ELR (cell line): ENCODE data around the gene FAM193A.
A peak's percentile ranks its signal among the peaks of the same experiment; 100 is the strongest.
"Not testable (repeated sequence)": the region's sequence is repeated elsewhere in the genome, so short reads cannot be mapped to it uniquely, and the experiment has no call there.

ENCODE experiments used
- DNase-seq: peaks from one replicate; pipeline ENCODE4 v3.0.0-alpha.2; 2015; ENCODE audit warnings: low read depth

Gene FAM193A

DNA sequence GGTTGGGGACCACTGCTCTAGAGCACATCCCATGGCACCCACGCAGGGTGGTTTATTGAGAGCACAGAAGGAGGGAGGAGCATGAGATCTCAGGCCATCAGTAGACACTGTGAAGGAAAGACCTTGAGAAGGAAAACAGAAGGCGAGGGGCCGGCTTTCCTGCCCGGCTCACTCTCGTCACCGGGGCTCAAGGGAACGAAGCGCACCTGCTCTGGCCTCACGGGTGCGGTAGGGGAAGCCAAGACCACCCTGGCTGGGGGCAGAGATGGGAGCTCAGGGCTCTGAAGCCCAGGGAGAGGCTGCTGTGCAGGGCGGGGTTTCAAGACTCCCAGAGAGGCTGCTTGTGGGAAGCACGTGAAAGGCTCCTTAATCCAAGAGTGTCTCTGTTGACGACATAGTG lies 113.8 kb downstream of the FAM193A start:
- DNase-seq = no peak

DNA sequence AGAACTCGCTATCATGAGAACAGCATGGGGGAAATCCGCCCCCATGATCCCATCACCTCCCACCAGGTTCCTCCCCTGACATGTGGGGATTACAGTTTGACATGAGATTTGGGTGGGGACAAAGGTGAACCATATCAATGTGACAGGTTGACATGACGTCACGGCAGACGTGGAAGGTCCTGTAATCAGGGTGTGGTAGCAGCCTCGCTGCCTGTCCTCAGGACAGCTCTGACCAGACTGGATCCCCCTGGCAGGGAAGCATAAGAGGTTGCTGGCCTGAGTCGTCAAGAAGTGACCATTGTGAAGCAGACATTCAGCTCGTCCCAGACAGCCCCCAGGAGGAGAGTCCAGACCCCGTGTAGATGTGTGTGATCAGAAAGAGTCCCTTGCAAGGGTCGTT lies 115.1 kb downstream of the FAM193A start:
- no peak for DNase-seq

DNA sequence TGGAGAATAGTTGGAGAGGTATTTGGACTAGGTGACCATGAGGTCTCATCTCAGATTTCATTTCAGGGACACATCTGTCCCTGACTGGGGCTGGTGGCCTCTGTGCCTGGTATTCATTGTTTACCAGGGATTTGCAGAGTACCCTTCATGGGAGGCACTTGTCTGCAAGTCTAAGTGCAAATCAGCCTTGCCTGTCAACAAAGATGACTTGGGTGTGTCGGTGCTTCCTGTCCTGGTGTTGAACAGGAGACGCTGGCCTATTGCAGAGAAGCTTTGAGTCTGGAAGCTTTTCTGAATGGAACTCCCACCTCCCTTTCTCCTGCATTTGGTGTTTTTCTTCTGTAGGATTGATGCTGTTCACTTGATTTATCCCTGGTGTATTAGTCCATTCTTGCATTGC lies 115.6 kb downstream of the FAM193A start:
- no peak for DNase-seq

DNA sequence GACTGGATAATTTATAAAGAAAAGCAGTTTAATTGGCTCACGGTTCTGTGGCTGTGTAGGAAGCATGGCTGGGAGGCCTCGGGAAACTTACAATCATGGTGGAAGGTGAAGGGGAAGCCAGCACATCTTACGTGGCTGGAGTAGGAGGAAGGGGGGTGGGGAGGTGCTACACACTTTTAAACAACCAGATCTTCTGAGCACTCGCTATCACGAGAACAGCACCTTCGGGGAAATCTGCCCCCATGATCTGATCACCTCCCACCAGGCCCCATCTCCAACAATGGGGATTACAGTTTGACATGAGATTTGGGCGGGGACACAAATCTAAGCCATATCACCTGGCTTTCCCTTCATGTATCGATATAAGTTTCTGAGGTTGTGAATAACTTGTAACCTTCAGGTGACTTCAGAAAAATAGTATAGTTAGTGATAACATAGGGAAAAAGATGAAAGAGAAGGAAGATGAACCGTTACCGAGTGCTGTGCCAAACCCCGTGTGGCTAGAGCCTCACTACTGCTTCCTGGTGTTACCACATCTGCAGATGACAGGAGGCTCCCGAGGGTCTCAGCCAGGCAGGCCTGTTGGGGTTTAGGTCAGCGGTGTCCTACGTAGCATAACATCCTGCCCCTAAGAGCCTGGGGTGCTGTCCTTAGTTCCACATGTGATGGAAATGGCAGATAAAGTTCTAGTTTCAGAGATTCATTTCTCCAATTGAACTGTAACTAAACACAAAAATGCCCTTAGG lies 116.1 kb downstream of the FAM193A start:
- no peak for DNase-seq

DNA sequence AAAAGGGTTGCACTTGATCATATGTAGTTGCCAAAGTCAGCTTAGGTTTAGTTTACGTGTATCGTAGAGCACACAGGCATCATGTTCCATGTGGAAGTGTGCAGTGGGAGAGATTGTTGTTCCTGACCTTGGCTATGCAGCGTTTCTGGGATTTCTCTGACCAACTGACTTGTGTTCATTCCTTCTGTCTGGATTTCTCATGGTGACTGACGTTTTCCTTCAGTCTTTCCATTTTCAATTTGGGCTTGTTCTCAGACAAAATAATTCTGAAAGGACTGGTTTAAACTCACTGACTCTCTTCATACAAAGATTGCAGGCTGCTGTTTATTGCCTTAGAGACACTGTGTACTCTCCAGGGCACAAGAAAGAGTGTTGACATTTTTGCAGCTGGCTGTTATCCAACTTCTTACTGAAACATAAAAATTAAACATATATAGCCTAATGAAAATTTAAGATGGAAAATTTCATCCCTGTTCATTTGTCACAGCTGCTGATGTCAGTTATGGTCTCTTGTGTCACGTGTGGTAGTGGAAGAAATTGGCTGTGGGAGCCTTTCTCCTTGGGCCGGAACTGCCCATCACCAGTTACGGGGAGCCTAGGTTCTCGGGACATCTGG lies 124.3 kb downstream of the FAM193A start:
- DNase-seq = no peak

DNA sequence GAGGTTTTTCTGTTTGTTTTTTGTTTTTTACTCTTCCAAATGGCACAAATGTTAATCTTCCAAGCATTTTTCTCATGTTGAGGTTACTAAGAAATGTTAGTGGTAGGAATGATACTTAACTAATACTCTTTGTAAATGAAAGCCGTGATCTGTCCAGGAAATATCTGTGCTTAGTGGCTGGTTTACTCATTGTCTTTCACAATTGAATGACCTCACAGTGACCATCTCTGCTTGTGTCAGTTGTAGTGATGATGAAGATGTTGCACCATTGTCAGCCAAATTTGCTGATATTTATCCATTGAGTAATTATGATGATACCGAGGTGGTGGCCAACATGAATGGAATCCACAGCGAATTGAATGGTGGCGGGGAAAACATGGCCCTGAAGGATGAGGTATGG lies 126.2 kb downstream of the FAM193A start:
- DNase-seq = peak; percentile 90

DNA sequence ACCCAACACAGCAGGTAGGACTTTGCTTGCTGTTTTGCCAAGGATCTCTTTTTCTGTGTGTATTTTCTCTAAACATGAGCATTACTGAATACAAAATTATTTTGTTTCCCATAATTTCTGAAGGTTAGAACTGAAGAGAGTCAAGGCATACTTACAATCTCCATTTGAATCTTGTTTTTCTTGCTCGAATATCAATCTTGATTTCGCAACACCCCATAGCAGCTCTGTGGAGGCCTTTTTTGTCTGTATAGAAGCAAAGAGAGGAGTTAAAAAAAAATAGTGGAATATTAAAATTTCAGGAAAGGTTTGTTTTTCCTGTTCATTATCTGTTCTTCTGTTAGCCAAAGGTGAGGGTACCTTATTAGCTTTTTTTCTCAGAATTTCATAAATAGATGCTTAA lies 126.8 kb downstream of the FAM193A start:
- DNase-seq = no peak

DNA sequence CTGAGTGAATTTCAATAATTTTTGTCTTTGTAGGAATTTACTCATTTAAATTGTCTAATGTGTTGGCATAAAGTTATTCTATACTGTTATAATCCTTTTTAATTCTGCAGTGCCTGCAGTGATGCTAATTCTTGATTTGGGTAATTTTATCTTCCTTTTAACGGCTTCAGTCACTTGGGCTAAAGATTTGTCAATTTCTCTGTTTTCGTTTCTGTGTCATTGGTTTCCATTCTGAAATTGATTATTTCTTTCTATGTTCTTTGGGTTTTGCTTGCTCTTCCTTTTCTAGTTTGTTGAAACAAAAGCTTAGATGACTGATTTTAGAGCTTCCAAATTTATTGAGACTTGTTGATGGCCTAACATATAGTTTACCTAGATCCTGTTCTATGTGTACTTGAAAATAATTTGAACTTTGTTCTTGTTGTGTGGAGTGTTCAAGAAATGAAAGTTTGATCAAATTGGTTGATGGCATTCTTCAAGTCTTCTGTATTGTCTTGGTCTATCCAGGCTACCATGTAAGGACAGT lies 130.3 kb downstream of the FAM193A start:
- no peak for DNase-seq

DNA sequence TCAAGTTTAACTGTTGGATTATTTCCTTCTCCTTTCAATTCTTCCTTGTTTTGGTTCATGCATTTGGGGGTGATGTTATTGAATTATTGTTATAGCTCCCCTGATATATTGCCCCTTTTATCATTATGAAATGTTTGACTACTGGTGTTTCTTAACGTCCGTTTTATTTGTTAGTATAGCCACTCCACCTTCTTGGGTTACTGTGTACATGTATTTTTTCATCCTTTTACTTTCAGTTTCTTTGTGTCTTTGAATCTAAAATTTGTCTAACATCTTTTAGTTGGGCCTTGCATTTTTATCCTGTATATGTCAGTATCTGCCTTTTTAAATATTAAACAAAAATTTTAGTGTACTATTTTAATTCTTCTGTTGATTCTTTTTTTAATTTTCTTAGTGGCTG lies 131.0 kb downstream of the FAM193A start:
- DNase-seq = no peak

DNA sequence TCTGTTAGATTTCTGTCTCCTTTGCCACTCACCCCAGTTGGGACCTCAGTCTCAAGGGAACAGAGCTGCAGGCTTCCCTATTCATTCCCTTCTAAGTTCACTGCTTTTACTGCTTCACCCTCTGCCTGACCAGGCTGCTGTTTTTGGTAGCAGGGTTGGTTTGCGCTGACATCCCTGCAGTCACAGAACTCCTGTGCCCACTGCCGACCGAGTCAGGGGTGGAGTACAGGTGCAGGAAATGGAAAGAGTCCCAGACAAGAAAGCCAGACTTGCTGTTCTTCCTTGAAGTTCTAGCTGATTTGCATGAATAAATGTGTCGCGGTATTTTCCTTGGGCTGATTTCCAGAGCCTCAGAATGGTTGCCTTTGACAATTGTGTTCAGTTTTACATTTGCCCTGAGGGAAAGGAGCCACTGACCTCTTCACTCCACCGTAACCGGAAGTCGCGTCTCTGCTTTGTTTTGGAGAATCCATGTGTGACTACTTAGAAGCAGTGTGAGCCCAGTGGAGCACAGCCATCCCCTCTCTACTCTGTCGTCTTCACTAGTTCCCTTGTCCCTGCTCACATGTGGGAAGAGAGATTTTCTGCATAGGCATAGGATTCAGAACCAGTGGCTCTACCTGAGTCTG lies 134.9 kb downstream of the FAM193A start:
- no peak for DNase-seq

DNA sequence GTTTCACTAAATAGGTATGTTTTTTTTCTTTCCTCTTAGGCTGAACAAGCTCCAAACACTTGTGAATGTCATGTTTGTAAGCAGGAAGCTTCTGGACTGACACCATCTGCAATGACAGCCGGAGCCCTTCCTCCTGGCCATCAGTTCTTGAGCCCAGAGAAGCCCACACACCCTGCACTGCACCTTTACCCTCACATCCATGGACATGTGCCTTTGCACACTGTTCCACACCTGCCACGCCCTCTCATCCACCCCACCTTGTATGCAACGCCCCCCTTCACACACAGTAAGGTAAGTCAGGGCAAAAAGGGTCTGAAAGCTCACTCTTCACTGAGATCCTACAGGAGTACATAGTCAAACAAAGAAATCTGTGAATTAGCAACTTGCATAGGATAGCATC lies 135.6 kb downstream of the FAM193A start:
- no peak for DNase-seq

DNA sequence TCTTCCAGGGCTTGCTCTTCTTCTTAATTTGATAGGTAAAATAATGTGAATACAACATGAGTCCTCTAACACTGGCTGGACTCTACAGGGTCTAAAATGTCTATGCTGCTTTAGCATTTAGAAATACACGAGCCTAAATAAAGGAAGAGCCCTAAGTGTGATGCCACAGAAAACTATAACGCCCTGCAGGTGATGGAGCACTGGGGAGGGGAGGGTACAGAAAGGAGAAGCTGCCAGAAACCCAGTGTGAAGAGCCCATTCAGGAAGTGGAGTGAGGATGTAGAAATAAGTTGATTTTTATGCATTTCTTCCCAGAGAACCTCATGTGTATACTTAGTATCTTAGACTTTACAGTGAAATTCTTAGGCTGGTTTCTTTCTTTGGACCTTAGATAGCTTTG lies 136.3 kb downstream of the FAM193A start:
- no peak for DNase-seq

DNA sequence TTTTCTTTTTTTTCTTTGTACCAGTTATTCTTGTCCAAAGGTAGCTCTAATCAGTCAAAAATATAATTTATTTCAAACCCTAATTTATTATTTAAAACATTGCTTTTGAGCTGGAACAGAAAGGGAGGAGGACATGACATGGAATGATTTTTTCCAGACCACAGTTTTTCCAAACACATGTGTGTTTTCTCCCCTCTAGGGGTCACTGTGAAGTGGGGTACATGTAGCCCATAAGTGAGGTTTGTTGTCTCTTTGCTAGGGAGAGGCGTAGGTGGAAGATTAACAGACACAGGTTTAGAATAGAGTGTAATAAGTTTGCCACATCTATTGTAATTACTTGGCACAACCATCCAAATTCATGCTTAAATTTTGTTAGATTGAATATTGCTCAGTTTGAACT lies 136.7 kb downstream of the FAM193A start:
- DNase-seq = peak; percentile 19

DNA sequence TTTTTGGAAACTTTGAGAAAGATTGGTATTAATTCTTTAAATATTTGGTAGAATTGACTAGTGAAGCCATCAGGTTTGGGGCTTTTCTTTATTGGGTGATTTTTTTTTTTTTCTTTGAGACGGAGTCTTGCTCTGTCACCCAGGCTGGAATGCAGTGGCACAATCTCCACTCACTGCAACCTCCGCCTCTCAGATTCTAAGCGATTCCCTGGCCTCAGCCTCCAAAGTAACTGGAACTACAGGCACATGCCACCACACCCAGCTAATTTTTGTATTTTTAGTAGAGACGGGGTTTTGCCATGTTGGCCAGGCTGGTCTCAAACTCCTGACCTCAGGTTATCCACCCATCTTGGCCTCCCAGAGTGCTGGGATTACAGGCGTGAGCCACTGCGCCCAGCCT lies 143.3 kb downstream of the FAM193A start:
- not testable (repeated sequence) for DNase-seq

DNA sequence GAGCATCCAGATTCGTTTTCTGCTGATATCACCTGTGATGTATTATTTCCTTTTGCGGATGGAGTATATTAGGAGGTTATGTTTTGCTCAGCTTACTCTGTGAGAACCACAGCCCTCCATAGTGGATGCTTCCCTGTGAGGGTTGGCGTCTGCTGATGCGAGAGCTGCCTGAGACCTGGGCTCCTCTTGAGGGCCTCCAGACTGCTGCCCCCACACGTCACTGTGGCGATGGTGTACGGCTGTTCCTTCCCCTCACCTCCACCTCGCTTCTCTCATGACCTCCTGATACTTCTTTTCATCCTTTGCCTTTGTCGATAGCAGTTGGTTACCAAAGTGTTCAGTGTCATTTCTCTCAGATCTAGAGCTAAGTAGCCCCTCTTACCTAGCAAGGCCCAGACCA lies 148.0 kb downstream of the FAM193A start:
- no peak for DNase-seq

DNA sequence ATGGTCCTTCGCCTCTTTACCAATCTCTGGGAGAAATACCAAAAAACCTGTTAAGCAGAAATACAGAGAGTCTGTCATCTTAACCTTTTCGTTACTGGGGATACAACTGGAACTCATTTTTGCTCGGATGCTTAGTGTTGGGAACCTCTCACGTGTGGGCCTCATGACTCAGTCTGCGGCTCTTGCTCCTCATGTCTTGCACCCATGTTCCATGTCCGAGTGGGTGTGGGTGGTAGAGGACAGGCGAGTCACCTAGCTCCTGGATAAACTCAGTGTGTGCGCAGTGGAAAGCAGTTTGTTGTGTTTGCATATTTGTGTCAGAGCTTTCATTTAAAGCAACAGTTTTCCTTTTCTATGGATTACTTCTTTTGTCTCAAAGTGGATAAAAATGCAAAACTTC lies 149.1 kb downstream of the FAM193A start:
- peak; percentile 29 for DNase-seq

DNA sequence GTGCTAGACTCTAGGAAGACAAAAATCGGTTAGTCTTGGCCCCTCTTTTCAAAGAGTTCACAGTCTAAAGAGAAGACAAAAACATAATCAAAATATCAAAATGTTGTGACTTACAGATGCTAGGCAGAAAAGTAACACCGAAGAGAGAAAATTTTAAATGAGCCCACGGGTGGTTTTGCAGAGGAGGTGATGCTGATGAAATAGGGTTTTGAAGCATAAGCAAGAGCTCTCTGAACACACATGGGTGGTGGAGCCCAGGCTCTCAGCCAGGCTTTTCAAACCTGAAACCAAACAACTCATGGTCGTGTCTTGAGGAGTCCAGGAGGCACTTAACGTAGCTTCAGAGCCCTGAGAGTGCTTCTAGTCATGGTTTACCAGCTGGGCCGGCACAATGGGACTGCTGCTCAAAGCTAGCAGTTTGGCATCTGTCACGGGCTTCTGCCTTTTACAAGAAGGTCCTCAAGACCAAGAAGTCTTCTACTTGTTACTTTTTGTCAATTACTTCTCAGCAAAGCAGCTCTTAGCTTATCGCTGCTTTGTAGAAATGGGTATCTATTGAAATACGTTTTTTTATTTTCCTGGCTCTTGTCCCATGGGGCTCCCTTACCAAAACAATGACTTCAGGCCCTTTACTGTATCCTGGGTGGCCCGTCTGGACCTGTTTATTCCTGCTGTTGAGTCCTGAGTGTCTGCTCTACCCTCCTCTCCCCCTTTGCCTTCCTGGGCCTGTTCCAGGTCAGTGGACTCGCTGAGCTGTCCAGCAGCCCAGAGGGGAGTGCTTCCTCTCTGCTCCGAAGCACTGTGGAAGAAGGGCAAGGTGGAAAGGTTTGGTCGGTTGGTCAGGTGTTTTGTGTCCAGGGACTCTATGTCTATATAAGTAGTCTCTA lies 150.2 kb downstream of the FAM193A start:
- DNase-seq = no peak

DNA sequence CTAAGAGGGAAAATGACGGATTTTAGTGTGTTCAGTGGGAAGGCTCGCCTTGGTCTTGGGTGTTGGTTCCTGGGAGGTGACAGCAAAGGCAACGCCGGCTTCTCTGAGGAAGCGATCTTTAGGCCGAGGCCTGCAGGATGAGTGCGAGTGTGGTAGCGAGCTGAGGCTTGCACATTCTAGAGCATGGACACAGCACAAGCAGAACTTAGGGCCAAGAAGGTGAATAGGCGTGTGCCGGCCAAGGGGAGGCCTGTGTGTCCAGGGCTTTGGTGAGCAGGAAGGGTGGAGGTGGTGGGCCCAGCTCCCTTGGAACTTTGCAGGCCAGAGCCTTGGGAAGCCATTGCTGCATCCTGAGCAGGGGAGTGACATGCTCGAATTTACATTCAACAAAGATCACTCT lies 151.8 kb downstream of the FAM193A start:
- no peak for DNase-seq

DNA sequence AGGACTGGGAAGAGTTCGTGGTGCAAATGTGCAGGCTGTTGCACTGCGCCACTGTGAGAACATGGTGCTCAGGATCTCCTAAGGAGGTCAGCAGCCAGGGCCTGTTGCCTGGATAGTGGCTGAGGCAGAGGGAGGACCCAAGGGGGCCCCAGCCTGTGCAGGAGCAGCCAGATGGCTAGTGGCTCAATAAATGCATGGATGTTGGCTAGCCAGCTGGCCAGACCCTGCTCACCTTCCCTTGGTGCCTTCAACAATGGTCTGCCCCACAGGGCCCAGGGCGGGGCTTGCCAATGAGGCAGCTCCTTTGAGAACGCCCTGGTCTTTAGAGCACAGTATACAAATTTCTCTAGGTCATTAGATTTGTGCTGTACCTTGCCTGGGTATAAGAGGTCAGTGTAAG lies 152.2 kb downstream of the FAM193A start:
- DNase-seq = no peak

DNA sequence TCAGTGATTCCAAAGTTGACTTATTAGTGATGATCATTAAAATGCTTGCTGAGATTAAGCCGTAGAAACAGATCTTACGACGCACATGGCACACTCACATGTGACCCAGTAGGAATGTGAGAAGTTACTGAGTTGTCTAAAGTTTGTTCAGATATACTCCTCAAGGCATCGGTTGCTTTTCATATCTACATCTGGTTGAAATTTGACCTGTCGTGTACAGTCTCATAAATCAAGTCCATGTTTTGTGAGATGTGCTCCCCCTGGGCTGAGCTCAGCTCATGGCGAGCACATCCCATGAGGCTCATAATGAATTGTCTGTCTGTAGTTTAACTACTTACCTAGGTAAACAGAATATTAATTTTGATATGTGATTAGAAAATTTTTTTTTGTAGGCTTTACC lies 152.7 kb downstream of the FAM193A start:
- DNase-seq = no peak

DNA sequence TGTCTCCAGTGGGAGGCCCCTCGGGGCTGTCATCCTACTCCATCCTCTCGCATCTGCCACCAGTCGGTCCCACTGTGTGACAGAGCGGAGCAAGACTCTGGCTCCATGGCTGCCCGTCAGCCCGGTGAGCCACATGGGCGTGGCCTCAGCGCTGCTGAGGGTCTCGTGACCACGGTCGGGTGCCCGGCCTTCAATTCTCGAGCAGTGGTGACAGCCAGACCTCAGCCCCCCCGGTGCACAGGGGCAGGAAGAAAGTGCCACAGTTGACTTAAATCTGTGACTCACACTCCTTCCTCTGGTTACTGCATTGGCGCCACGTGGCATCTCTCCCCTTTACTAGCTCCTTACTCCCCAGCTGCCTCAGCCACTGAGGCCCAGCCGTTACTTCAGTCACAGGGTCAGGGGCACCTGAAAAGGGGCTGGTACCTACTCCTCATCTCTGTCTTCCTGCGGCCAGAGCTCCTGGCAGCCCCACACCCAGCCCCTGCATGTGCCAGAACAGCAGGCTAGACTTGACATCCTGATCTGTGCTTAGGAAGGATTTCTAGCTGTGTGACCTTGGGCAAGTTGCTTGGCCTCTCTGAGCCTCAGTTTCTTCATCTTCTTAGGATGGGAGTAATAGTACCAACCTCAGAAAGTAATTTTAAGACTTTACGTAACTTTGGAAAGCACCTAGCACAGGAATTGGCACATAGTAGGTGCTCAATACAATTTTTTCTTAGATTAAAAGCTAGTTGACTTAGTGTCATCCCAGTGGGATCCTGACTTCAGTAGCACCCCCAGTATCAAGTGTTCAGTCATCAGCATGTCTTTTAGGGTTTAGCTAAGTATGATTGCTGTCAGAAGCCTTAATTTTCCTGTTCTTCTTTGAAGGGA lies 153.6 kb downstream of the FAM193A start:
- DNase-seq = no peak
